ENCODE results near the gene THSD4. TPM values are rescaled to one million over a fixed set of nuclear protein-coding genes. Genes with fewer than 3 reads are reported as not detected.

THSD4 gene
- total and polyA plus RNA-seq, 2 experiments from 2014 or later = 5.1 to 25.5 TPM

DNA sequence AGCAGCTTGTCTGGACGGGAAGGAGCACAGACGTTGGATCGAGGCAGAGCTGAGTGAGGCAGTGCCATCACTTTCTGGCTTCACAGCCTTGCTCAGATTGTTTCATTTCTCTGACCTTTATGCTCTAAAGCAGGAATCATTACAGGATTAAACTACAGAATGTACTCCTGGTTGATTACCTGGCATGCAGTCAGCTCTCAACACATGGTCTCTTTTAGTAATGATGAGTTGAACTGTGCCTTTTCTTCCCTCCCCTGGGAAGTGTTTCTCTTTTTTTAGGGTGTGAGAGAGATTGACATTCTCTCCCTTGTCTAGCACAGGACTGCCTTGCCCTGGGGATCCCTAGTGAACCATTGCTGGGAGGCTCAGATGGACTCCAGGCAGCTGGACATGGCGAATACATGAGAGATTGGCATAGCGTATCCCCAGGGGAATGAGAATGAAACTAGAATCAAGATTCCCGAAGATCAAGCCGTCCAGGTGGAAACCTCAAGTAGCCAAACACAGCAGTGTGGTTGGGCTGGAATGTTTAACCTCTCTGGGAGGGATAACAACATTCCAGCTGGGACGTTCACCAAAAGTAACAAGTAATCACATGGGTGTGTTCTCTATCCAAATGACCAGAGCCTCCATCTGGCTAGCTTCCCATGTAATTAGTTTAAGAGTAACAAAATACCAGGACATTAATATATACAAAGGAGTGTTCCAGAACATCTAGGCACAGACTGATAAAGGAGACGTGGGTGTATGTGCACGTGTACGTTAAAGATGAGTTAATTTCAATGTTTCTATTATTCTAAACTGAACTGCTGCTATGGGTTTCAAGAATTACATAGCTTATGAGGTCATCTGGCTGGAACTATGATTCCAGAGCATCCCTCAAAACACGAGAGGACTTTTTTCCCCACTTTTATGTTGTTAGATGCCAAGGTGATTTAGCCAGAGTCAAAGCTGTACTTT is 576.5 kb downstream of the THSD4 start:
- no peaks in the 10 kb centered on the region for H3K4me1 ChIP-seq (ENCODE audit: low read depth)
- H3K27me3 ChIP-seq = no peaks in the 10 kb centered on the region
- no peak overlapping the region for H3K4me3 ChIP-seq
- TF ChIP-seq, protein P1, sequence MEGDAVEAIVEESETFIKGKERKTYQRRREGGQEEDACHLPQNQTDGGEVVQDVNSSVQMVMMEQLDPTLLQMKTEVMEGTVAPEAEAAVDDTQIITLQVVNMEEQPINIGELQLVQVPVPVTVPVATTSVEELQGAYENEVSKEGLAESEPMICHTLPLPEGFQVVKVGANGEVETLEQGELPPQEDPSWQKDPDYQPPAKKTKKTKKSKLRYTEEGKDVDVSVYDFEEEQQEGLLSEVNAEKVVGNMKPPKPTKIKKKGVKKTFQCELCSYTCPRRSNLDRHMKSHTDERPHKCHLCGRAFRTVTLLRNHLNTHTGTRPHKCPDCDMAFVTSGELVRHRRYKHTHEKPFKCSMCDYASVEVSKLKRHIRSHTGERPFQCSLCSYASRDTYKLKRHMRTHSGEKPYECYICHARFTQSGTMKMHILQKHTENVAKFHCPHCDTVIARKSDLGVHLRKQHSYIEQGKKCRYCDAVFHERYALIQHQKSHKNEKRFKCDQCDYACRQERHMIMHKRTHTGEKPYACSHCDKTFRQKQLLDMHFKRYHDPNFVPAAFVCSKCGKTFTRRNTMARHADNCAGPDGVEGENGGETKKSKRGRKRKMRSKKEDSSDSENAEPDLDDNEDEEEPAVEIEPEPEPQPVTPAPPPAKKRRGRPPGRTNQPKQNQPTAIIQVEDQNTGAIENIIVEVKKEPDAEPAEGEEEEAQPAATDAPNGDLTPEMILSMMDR (IDR thresholded peaks at IDR 0.05; ENCODE audit: low read depth, low read length) = no peak
- no peaks in the 10 kb centered on the region for H3K9me3 ChIP-seq (ENCODE audit: low read depth)
- H3K27ac ChIP-seq = no peak overlapping the region
- no peaks in the 10 kb centered on the region for H3K36me3 ChIP-seq
- DNase-seq (ENCODE audit: low read depth in 1 of 2, low spot score in 1 of 2) = peak in 1 of 2 donors; percentile 70

DNA sequence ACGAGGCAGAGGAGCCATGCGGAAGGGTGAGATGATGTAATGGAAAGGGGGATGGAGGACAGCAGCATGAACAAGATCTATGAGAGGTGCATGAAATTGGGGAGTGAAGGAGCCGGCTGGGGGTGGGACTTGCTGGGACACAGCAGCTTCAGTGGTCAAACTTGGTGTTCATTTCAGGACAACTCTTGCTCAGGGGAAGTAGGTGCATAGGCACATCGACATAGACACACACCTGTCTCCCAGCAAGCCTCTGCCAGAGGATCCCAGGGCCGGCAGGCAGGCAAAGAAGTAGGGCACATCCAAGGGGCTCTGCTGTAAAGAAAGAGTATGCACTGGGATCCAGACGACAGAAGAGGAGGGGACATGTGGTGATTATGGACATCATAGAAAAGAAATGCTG is 582.0 kb downstream of the THSD4 start:
- no peak overlapping the region for H3K27ac ChIP-seq
- TF ChIP-seq, protein P1 (IDR thresholded peaks at IDR 0.05; ENCODE audit: low read depth, low read length) = no peak
- no peaks in the 10 kb centered on the region for H3K9me3 ChIP-seq (ENCODE audit: low read depth)
- no peak for DNase-seq (ENCODE audit: low read depth in 1 of 2, low spot score in 1 of 2)
- H3K36me3 ChIP-seq = no peaks in the 10 kb centered on the region
- no peaks in the 10 kb centered on the region for H3K27me3 ChIP-seq
- peaks cover 5% of the 10 kb centered on the region for H3K4me1 ChIP-seq (ENCODE audit: low read depth)
- H3K4me3 ChIP-seq = no peak overlapping the region

DNA sequence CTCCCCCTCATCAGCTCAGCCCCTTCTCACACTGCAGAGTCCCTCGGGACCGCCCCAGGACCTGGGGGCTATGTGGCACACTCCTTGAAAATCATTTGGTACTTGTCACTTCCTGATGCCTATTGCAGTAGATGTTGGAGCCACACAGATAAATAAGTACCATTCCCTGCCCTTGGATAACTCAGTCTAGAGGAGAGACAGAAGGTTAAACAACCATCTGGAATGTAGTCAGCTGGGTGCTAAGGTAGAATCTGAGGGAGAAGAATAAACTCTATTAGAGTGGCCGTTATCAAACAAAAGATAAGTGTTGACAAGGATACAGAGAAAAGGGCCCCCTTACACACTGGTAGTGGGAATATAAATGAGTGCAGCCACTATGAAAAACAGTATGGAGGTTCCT is 582.8 kb downstream of the THSD4 start:
- no peaks in the 10 kb centered on the region for H3K9me3 ChIP-seq (ENCODE audit: low read depth)
- no peaks in the 10 kb centered on the region for H3K36me3 ChIP-seq
- H3K27ac ChIP-seq = no peak overlapping the region
- DNase-seq (ENCODE audit: low read depth in 1 of 2, low spot score in 1 of 2) = no peak
- TF ChIP-seq, protein P1 (IDR thresholded peaks at IDR 0.05; ENCODE audit: low read depth, low read length) = no peak
- H3K4me3 ChIP-seq = no peak overlapping the region
- no peaks in the 10 kb centered on the region for H3K27me3 ChIP-seq
- peaks cover 5% of the 10 kb centered on the region for H3K4me1 ChIP-seq (ENCODE audit: low read depth)

DNA sequence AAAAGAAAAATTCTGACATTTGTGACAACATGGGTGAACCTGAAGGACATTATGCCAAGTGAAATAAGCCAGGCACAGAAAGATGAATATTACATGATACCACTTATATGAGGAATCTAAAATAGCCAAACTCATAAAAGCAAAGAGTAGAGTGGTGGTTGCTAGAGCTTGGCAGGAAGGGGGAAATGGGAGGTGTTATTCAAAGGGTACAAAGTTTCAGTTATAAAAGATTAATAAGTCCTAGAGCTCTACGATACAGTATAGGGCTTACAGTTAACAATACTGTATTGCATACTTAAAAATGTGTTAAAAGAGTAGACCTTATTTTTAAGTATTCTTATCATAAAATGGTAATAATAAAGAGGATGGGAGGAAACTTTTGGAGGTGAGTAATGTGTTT is 583.5 kb downstream of the THSD4 start:
- Histone ChIP-seq H3K9me3 (ENCODE audit: low read depth) (no peaks in the 10 kb centered on the region), H3K36me3 (no peaks in the 10 kb centered on the region), H3K27me3 (no peaks in the 10 kb centered on the region), H3K4me1 (ENCODE audit: low read depth) (peaks cover 5% of the 10 kb centered on the region), H3K27ac (no peak overlapping the region), H3K4me3 (no peak overlapping the region)
- no peak for DNase-seq (ENCODE audit: low read depth in 1 of 2, low spot score in 1 of 2)
- TF ChIP-seq, protein P1 (IDR thresholded peaks at IDR 0.05; ENCODE audit: low read depth, low read length) = no peak

DNA sequence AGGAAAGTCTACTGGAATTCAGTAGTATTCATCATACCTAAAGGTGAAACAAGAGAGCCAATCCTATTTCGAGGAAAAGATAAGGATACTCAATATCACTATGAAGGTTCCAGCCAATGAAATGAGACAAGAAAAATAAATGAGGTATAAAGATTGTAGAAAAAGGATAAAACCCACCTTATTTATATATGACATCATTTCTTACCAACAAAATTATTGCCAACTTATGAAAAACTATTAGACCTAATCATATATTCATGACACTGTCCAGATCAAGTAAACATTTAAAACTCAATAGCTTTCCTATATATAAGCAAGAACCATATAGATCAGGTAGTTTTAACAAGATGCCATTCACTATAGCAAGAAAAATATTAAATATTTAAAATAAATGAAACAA is 584.7 kb downstream of the THSD4 start:
- peaks cover 5% of the 10 kb centered on the region for H3K4me1 ChIP-seq (ENCODE audit: low read depth)
- H3K9me3 ChIP-seq (ENCODE audit: low read depth) = no peaks in the 10 kb centered on the region
- H3K36me3 ChIP-seq = no peaks in the 10 kb centered on the region
- H3K27ac ChIP-seq = no peak overlapping the region
- H3K27me3 ChIP-seq = no peaks in the 10 kb centered on the region
- TF ChIP-seq, protein P1 (IDR thresholded peaks at IDR 0.05; ENCODE audit: low read depth, low read length) = no peak
- no peak overlapping the region for H3K4me3 ChIP-seq
- no peak for DNase-seq (ENCODE audit: low read depth in 1 of 2, low spot score in 1 of 2)

Measured in cardiac muscle cell (in vitro differentiated cells and primary cell).